Loucy (cell line): ENCODE data around the gene NRARP.

ENCODE experiments used
- EZH2phosphoT487 ChIP-seq: fragments of 200-600 bp; IDR thresholded peaks from 2 replicates; pipeline ENCODE4 v1.6.1; 2018; ENCODE audit warnings: antibody characterized with exemption, mild to moderate bottlenecking, moderate library complexity, borderline replicate concordance
- TF ChIP-seq, protein P1 (sequence below): fragments of 200-600 bp; sonication (generic); conservative IDR thresholded peaks from 2 replicates; pipeline ENCODE4 v1.5.1; 2014; ENCODE audit warnings: mild to moderate bottlenecking, antibody characterized with exemption, low read length

DNA sequence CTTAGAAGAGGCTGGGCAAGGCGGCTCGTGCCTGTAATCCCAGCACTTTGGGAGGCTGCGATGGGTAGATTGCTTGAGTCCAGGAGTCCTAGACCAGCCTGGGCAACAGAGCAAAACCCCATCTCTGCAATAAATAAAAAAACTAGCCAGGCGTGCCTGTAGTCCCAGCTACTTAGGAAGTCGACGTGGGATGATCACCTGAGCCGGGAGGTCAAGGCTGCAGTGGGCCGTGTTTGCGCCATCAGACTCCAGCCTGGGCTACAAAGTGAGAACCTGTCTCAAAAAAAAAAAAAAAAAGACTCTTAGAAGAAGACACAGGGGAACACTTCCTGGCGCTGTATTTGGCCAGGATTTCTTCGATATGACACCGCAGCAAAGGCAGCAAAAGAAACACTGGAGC, 23.7 kb upstream of the NRARP start:
- TF ChIP-seq, protein P1, sequence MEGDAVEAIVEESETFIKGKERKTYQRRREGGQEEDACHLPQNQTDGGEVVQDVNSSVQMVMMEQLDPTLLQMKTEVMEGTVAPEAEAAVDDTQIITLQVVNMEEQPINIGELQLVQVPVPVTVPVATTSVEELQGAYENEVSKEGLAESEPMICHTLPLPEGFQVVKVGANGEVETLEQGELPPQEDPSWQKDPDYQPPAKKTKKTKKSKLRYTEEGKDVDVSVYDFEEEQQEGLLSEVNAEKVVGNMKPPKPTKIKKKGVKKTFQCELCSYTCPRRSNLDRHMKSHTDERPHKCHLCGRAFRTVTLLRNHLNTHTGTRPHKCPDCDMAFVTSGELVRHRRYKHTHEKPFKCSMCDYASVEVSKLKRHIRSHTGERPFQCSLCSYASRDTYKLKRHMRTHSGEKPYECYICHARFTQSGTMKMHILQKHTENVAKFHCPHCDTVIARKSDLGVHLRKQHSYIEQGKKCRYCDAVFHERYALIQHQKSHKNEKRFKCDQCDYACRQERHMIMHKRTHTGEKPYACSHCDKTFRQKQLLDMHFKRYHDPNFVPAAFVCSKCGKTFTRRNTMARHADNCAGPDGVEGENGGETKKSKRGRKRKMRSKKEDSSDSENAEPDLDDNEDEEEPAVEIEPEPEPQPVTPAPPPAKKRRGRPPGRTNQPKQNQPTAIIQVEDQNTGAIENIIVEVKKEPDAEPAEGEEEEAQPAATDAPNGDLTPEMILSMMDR: no peak
- no peak for TF ChIP-seq EZH2phosphoT487
